GM18858 (cell line): ENCODE results near the gene C9orf85.
"Not testable (repeated sequence)": the region's sequence is repeated elsewhere in the genome, so short reads cannot be mapped to it uniquely, and the experiment has no call there.

Experiments
- ATAC-seq: cut with Tn5 transposase; IDR thresholded peaks from one replicate; pipeline ENCODE4 v1.9.1; 2021; ENCODE audit not compliant: unreplicated experiment

C9orf85 gene

GRCh38 chr9:71987471-71988371, 76.3 kb downstream of the C9orf85 start:
- no peak for ATAC-seq

- no peak for ATAC-seq
Measured at GRCh38 chr9:71990466-71990865, 79.0 kb downstream of the C9orf85 start.

GRCh38 chr9:72005451-72005850, 94.0 kb downstream of the C9orf85 start:
- ATAC-seq = no peak

GRCh38 chr9:72006501-72006900, 95.1 kb downstream of the C9orf85 start:
- ATAC-seq = no peak

GRCh38 chr9:72007726-72008125, 96.3 kb downstream of the C9orf85 start:
- not testable (repeated sequence) for ATAC-seq

GRCh38 chr9:72012646-72013045, 101.2 kb downstream of the C9orf85 start:
- no peak for ATAC-seq

GRCh38 chr9:72013292-72013760, 101.9 kb downstream of the C9orf85 start:
- ATAC-seq = no peak

- ATAC-seq = no peak
Measured at GRCh38 chr9:72022841-72023240, 111.4 kb downstream of the C9orf85 start.
